HG02623 (cell line): Measurements from ENCODE around the gene BABAM2.
A peak's percentile ranks its signal among the peaks of the same experiment; 100 is the strongest.
"Not testable (repeated sequence)": the region's sequence is repeated elsewhere in the genome, so short reads cannot be mapped to it uniquely, and the experiment has no call there.

Experiments used
- ATAC-seq: cut with Tn5 transposase; IDR thresholded peaks from one replicate; pipeline ENCODE4 v1.9.1; 2021; ENCODE audit warnings: moderate library complexity; ENCODE audit not compliant: unreplicated experiment

The BABAM2 gene

DNA sequence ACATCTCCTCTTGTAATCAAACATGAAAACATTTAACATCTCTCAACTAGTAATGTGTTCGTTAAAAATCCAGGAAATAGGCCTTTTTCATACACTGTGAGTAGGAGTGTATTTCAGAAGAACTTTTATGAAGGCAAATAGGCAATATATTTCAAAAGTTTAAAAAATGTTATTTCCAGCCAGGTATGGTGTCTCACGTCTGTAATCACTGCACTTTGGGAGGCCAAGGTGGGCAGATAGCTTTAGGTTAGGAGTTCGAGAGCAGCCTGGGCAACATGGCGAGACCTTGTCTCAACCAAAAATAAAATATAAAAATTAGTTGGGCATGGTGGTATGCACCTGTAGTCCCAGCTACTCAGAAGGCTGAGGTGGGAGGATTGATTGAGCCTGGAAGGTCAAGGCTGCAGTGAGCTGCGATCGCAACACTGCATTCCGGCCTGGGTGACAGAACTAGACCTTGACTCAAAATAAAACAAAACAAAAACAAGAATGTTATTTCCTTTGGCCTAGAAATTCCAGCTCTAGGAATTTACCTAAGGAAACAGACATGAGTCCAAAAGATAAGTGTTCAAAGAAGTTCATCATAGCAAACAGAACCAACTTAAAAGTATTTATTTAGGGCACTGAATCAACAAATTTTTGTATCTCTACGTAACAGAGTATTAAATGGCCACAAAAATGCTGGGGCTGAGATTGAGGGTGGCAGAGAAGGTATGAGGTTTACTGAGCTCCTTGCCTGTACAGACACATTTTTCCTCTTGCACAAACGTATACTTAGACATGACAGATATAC, 15.2 kb upstream of the BABAM2 start:
- ATAC-seq, result no peak

DNA sequence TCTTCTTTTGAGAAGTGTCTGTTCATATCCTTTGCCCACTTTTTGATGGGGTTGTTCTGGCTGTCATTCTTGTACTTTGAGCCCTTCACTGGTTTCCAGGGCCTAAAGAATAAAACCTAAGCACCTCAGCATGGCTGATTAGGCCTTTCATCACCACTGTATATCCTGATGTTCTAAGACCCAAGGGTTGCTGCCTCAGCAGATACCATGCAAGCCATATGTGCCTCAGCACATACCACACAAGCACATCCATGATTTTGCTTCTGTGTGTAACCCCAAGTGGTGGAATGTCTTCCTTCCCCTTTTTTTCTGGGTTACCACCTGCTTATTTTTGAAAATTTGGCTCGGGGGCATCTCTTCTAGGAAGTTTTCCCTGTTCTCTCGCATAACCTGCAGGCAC, 11.7 kb upstream of the BABAM2 start:
- ATAC-seq, result no peak

DNA sequence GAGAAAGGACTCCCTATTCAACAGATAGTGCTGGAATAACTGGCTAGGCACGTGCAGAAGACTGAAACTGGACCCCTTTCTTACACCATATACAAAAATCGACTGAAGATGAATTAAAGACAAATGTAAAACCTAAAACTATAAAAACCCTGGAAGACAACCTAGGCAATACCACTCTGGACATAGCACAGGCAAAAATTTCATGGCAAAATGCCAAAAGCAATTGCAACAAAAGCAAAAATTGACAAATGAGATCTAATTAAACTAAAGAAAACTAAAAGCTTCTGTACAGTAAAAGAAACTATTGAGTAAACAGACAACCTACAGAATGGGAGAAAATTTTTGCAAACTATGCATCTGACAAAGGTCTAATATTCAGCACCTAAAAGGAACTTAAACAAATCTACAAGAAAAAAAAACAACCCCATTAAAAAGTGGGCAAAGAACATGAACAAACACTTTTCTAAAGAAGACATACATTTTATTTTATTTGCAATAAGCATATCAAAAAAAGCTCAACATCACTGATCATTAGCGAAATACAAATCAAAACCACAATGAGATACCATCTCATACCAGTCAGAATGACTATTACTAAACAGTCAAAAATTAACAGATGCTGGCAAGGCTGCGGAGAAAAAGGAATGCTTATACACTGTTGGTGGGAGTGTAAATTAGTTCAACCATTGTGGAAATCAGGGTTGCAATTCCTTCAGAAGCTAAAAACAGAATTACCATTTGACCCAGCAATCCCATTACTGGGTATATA, 8.5 kb upstream of the BABAM2 start:
- not testable (repeated sequence) for ATAC-seq

DNA sequence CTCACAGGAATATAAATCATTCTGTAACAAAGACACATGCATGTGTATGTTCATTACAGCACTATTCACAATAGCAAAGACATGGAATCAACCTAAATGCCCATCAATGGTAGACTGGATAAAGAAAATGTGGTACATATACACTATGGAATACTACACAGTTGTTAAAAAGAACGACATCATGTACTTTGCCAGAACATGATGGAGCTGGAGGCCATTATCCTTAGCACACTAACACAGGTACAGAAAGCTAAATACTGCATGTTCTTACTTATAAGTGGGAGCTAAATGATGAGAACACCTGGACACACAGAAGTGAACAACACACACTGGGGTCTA, 8.0 kb upstream of the BABAM2 start:
- not testable (repeated sequence) for ATAC-seq

DNA sequence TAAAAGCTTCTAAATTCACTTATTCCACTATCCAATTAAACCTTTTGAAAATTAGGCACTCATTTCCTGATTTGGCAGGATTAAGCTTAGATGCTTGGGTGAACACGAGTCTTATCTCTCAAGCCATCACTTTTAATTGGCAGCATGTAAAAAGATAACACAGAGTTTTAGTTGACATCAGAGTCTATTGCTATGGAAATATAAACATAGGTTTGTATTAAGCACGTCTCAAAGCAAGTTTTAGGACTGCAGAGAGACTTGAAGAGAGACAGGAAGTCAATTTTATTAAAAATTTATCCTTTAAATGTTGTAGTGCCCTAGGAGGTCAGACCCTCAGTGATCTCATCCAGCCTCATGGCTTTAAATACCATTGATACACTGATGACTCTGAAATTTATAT, 5.9 kb upstream of the BABAM2 start:
- ATAC-seq, result no peak

DNA sequence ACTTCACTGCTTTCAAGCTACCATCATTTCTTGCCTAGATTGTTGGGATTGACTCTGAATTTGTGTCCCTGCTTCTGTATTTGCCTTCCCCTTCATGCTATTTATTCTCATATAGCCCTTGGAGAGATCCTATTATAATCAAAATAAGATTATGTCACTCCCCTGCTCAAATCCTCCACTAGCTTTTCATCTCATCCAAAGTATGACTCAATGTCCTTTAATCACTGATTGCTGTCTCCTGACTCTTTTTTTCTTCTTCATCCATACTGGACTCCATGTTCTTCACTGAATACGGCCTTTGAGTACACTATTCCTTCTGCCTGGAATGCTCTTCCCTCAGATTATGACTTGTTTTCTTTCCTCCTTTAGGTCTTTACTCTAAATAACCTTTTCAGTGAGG, 5.3 kb upstream of the BABAM2 start:
- no peak for ATAC-seq

DNA sequence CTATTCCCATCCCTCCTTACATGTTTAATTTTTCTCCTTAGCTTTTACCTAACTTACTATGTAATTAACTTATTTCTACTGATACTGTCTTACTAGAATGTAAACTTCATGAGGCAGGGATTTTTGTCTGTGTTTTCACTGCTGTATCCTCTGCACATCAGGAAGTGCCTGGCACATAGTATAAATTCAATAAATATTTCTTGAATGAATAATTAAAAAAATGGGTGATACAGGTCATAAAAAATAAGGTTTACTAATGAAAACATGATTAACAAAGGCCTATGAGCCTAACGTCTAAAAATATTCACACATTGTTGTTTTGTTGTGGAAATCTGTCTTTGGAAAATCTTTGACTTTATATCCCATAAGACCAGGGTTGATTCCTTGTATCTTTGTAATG, 4.9 kb upstream of the BABAM2 start:
- no peak for ATAC-seq

DNA sequence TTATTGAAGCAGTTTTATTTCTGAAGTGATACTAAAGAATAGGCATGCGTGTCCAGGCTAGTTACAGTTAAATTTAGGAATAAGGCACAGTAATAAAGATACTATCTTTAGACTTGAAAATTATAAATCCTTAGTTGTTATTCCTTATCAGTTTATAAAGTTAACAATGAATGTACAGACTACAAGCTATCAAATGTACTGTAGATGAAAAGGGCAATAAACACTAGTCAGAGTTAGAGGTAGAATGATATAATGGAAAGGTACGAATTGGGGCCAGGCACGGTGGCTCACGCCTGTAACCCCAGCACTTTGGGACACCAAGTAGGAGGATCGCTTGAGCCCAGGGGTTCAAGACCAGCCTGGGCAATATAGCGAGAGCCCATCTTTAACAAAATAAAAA, 4.2 kb upstream of the BABAM2 start:
- ATAC-seq, result no peak

DNA sequence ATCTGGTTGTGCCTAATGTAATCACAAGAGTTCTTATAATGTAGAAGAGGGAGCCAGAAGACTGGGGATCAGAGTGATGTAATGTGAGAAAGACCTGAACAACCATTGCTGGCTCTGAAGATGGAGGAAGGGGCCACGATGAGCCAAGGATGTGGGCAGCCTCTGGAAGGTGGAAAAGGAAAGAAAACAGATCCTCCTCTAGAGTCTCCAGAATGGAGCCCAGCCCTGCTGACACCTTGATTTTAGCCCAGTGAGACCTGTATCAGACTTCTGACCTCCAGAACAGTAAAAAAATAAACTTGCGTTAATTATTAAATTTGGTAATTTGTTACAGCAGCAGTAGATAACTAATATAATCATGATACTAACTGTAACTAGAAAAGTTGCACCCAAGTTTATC, 3.4 kb upstream of the BABAM2 start:
- no peak for ATAC-seq

DNA sequence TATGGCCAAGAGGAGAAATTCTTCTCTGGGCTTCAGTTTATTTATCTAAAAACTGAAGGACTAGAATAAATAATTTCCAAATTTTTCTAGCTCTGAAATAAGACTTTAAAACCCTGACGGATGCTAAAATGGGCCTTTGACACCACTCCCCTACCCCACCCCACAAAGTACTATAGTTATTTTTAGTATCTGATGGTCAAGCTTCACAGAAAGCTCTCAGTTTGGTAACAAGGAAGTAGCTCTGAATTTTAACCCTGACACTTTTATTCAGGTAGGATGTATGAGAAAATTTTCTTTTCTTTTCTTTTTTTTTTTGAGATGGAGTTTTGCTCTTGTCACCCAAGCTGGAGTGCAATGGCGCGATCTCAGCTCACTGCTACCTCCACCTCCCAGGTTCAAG, 2.7 kb upstream of the BABAM2 start:
- ATAC-seq, result no peak

DNA sequence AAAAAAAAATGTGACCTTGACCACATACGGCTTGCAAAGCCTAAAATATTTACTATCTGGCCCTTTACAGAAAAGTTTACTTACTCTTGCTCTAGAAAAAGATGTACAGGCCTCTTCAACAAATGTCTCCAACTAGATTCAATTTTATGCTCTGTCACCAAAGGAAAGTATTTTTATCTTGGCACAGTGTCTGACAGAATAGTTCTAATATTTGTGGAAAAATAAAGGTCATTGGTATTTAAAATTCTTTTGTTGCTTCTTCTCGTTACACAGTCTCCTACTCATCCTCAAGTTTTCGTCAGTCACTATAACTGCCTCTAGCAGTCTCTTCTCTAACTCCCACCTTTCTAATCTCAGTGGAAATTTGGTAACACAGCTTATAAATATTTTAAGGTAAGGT, 1.7 kb upstream of the BABAM2 start:
- no peak for ATAC-seq

DNA sequence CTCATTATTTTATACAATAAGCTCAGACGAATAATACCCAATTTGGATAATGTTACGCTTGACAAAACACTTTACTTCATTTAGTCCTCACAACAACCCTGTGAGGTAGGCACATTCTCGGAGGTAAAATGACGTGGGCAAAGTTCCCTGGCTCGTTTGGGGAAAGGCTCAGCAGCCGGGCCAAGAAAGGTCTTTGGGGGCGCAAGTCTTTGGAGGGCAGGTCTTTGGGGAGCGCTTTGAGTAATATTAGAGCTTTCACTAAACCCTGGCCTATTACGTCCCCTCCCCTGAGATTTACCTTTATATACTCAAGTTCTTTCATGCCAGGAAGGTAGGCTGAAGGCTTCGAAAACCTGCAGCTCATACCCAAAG, 769 bp upstream of the BABAM2 start:
- ATAC-seq, result peak; percentile 1

DNA sequence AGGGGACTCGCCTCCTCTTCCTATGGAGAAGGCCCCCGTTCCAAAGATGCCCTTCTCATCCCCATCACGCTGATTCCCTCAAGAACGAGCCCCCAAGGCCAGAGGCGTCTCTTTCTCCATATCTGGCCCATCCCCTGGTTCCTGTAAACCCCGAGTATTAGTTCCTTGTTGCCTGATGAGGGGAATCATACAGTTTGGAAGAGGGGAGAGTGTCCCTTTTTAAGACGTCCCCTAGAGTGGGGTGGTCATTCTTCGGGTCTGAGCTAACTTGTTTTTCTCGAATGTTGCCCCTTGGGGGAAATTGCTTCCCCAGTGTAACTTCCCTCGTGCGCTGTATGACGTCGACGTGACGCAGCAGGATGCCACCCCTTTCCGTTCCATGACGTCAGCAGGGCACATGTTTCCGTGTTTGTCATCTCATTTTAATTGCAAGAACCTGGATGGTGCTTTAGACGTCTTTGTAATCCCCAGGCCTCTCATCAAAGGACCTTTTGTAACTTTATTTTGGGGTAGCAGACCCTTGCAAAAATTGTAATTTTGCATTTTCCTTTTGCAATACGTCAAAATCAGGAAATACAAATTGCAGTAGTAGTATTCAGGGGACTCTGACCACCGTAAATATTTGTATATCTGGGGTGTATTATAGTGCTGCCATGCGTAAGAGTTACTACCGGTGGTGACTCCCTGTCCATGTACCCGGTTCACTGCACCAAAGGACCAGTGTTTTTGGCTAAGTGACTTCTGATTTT, 569 bp downstream of the BABAM2 start:
- no peak for ATAC-seq

DNA sequence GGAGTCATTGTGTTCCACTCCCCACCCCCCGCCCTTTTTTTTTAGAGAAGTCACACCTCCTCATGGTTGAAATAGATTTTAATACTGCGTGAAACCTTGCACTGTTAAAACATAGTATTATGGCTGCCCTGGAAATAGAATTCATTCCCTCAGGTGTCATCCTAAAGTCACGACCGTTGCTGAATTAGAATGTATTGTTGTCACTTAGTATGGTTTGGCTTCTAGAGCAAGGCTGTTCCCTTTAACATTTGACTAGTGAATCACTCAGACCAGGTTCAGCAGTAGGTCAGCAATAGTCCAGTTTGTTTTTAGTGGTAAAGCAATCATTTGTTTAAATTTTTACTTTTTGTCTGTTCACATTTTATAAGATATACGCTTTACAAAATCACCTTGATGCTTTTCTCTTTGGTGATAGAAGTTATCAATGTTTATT, 1.2 kb downstream of the BABAM2 start:
- no peak for ATAC-seq

DNA sequence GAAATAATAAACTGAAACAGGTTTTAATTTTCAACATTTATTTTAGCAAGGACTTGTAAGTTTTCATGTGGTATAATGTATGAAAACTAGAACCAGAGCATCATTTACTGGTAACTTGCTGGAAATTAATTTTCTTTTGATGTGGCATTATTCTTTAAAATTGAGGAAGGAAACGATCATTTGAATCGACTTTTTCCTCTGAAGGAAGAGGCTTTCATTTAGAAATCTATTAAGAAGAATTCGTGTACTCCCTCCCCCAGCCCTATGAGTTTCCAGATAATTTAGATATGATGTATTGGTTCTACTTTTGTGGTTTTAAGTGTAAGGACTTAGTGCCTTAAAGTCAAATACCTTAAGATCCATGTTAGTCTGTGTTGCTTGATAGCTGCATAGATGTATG, 2.5 kb downstream of the BABAM2 start:
- ATAC-seq, result no peak

DNA sequence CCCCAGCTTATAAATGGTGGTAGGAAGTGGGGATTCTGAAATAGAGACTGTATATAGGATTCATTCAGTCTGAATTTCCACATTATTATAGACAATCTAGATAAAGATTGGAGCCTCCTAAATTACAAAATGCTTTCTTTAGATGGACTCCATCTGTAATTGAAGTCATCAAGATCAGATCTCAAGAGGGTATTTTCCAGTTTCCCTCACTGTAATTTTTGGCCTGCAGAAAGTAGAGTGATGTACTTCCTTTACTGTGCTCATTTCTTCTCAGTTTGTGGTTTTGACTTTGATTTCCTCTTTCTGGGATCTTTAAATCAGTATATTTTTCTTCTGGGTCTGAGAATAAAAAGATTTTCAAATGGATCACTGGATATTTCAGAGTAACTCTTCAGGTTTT, 7.2 kb downstream of the BABAM2 start:
- no peak for ATAC-seq

DNA sequence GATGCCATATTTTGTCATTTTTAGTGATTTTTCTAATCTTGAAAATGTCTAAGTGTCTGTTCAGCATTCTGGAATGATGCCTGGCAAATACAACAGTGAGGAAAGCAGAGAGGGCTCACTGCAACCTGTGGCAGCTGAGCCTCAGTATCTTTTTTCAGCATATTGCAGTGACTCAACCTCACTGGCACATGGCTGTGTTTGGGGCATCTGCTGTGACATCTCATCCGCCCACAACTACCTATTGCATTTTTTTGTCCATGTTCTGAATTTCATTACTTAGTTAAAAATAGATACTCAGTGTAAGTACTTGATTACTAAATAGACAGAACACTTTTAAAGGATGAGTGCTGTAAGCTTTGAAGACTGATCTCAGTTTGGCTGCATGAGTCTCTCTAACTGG, 10.7 kb downstream of the BABAM2 start:
- ATAC-seq, result no peak

DNA sequence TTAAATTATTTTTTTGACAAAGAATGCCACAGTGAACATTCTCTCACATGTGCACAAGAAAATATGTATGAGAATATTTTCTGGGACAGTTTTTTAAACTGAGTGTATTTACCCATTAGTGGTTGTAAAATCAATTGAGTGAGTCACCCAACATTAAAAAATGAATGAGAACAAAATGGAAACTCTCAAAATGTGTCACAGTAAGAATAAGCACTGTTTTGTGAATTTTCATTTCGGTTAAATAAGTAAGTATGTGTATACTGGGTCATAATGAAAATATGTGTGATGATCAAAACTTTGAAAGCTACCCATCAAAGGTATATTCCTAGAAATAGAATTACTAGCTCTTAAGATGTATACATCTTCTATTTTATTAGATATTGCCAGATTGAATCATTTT, 11.6 kb downstream of the BABAM2 start:
- ATAC-seq, result no peak

DNA sequence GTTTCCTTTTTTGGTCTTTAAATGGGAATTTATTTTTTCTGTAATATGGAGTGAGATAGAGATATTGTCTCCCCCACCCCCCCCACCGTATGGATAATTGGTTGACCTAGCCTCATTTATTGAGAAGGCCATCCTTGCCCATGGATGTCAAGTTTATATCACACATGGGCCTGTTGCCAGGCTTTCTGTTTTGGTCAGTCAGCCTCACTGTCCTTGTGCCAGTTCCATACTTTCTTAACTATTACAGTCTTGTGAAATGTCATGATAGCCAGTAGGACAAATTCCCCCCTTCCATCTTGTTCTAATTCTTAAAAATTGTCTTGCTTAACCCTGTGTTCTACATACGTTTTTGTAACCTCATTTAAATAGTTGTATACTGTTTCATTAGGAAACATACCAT, 12.5 kb downstream of the BABAM2 start:
- no peak for ATAC-seq

DNA sequence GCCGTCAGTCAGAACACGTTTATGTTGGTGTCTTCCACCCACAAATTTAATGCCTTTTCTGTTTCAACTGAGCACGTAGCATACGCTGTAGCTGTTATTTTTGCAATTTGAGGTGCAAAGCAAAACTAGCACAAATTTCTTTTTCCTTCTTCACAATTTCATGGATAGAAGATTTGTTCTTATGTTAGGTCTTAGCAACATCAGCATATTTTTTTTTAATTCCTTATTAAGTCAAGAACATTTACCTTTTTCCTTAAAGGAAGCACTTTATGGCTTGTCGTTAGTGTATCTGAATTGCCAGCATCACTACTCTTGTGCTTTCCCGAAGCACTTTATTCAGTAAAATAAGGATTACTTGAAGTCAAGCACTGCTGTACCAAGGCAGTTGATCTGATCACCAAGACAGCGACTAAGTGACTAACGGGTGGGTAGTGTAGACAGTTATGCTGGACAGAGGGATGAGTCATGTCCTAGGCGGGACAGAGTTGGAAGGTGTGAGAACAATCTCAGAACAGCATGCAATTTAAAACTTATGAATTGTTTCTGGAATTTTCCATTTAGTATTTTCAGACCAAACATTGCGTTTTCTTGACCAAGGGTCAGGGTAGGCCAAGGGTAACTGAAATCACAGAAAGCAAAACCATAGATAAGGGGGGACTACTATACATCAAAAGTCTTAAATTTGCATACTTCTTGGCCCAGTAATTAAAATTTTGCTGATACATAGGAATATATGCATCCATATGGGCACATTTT, 13.3 kb downstream of the BABAM2 start:
- no peak for ATAC-seq

DNA sequence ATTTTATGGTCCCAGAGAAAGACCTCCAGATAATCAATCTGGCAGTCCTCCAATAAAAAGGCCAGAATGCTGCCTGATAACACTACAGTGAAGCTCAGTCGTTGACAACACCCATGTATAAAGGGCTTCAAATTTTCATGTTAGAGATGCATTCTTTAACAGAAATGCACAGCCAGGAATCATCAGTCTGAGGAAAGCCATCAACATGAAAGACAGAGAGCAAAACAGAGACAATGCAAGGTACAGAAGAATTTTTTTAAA, 13.8 kb downstream of the BABAM2 start:
- ATAC-seq, result no peak

DNA sequence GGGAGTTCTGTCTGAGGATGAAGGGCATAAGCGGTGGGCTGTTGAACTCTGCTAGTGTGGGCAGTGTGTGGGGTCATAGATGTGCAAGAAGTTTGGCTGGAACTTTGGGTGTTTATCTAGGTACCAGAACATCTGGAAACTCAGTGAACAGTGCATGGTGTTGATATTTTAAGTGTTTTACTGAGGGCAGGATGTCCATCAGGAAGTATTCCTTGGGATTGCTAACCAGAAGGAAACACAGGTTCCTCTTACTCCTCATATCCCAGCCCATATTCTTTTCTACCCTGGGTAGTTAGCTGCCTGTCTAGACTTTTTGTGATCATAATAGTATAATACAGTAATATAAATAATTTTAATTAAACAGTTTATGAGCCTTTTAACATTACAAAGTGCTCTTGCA, 15.5 kb downstream of the BABAM2 start:
- no peak for ATAC-seq
